Suprapubic skin (tissue), 4 donors: ENCODE results near the gene MSN. TPM values are rescaled to one million over a fixed set of nuclear protein-coding genes. Genes with fewer than 3 reads are reported as not detected.

Experiments
- DNase-seq, 2 donors: peaks; one replicate each; pipeline ENCODE4 v3.0.0-alpha.2; 2019; ENCODE audit warnings: low spot score in 2 of 2
- H3K27ac ChIP-seq: fragments of 200-600 bp; sonication (generic); one replicate; pipeline ENCODE4 v1.5.1; 2019
- H3K27me3 ChIP-seq: fragments of 200-600 bp; sonication (generic); one replicate; pipeline ENCODE4 v1.5.1; 2019
- H3K36me3 ChIP-seq: fragments of 200-600 bp; sonication (generic); one replicate; pipeline ENCODE4 v1.5.1; 2019
- H3K4me1 ChIP-seq: fragments of 200-600 bp; sonication (generic); one replicate; pipeline ENCODE4 v1.5.1; 2019
- H3K4me3 ChIP-seq: fragments of 200-600 bp; sonication (generic); one replicate; pipeline ENCODE4 v1.5.1; 2019; ENCODE audit warnings: mild to moderate bottlenecking
- H3K9me3 ChIP-seq: fragments of 200-600 bp; sonication (generic); one replicate; pipeline ENCODE4 v1.5.1; 2019
- CTCF ChIP-seq, 2 donors: fragments of 200-600 bp in 1 of 2; fragments of 450-650 bp in 1 of 2; sonication (generic) in 1 of 2; IDR thresholded peaks; one replicate each; pipeline ENCODE4 v1.5.1; 2016 to 2019; ENCODE audit warnings: antibody characterized with exemption in 2 of 2, mild to moderate bottlenecking in 1 of 2, moderate library complexity in 1 of 2
- EP300 ChIP-seq: sonication (generic); formaldehyde crosslinking; IDR thresholded peaks from one replicate; pipeline ENCODE4 v1.6.1; 2017; ENCODE audit warnings: antibody characterized with exemption
- POLR2A ChIP-seq, 2 donors: fragments of 450-650 bp; IDR thresholded peaks; one replicate each; pipeline ENCODE4 v1.6.1; 2017; ENCODE audit warnings: antibody characterized with exemption in 2 of 2, mild to moderate bottlenecking in 2 of 2, moderate library complexity in 2 of 2
- POLR2AphosphoS5 ChIP-seq, 3 donors: sonication (generic); formaldehyde crosslinking; IDR thresholded peaks; one replicate each; pipeline ENCODE4 v1.6.1; 2017; ENCODE audit warnings: antibody characterized with exemption in 3 of 3
- WGBS: methylation state at CpG from one replicate; pipeline ENCODE4 v1.1.5; 2018; 5-methylcytosine and 5-hydroxymethylcytosine counted together
- total RNA-seq, 4 donors: library from RNA; depleted of rRNA; stranded (reverse); fragments of >200 nt; gene quantifications; one replicate each; pipeline ENCODE4 v1.1.0, GENCODE V29; 2016

Gene MSN
- total RNA-seq, 4 donors from 2014 or later, result 127 to 184 (median 169) TPM

GRCh38 chrX:65686236-65686635, 18.8 kb downstream of the MSN start:
- no peaks in the 10 kb centered on the region for H3K27me3 ChIP-seq
- H3K4me1 ChIP-seq, result peaks cover 44% of the 10 kb centered on the region
- H3K4me3 ChIP-seq, result no peak overlapping the region
- TF ChIP-seq POLR2AphosphoS5 (IDR thresholded peaks at IDR 0.05), result no peak
- no peaks in the 10 kb centered on the region for H3K9me3 ChIP-seq
- no peak for DNase-seq
- no peak overlapping the region for H3K27ac ChIP-seq
- H3K36me3 ChIP-seq, result no peaks in the 10 kb centered on the region

DNA sequence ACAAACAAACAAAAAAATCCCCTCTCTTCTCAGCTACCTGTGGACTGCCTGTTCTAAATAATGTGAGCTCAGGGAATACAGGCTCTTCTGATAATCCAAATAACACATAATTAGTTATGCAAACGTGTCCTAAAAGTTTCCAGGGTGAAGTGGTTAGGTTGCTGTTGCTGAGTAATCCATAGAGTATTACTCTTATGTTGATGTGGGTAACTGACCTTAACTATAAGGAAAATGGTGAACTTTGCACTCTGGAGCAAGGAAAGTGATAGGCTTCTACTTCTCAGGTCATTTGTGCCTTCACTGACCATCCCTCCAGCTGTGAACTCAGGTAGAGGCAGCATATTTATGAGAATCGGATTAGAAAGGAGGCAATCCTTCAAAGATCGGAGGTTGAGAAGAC, 19.9 kb downstream of the MSN start:
- 62% methylated on average over 3 of the region's 3 CpGs for WGBS
- Histone ChIP-seq H3K36me3 (no peaks in the 10 kb centered on the region), H3K4me3 (no peak overlapping the region), H3K9me3 (no peaks in the 10 kb centered on the region), H3K4me1 (peaks cover 49% of the 10 kb centered on the region), H3K27me3 (no peaks in the 10 kb centered on the region), H3K27ac (no peak overlapping the region)
- TF ChIP-seq POLR2AphosphoS5 (IDR thresholded peaks at IDR 0.05), result no peak
- no peak for TF ChIP-seq EP300
- TF ChIP-seq CTCF (IDR thresholded peaks at IDR 0.05), result no peak
- TF ChIP-seq POLR2A (IDR thresholded peaks at IDR 0.05), result no peak
- DNase-seq, result no peak

GRCh38 chrX:65688403-65688871, 21.0 kb downstream of the MSN start:
- no peak overlapping the region for H3K27ac ChIP-seq
- no peaks in the 10 kb centered on the region for H3K9me3 ChIP-seq
- H3K4me1 ChIP-seq, result peaks cover 51% of the 10 kb centered on the region
- WGBS, result 59% methylated on average over 3 of the region's 3 CpGs
- no peak overlapping the region for H3K4me3 ChIP-seq
- H3K27me3 ChIP-seq, result no peaks in the 10 kb centered on the region
- TF ChIP-seq EP300 (no peak), POLR2A (IDR thresholded peaks at IDR 0.05) (no peak), POLR2AphosphoS5 (IDR thresholded peaks at IDR 0.05) (no peak), CTCF (IDR thresholded peaks at IDR 0.05) (no peak)
- H3K36me3 ChIP-seq, result no peaks in the 10 kb centered on the region
- DNase-seq, result no peak

DNA sequence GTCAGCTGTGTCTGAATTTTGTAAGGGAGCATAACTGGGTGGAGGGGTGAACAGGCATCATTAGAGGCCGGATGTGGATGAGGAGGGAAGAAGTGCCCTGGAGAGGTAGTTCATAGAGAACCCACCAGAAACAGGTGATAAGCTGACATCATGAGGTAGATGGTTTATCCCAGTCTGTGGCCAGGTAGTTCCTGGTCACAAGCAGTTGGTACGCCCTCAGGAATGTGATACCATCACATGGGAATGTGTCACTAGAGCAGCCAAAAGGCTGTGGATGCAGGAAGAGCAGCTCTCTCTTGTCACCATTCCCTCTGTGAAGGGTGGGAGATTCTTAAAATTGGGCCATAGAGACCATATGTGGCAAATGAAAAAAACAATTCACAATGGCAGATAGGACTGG, 21.9 kb downstream of the MSN start:
- Histone ChIP-seq H3K4me1 (peaks cover 53% of the 10 kb centered on the region), H3K27ac (no peak overlapping the region), H3K27me3 (no peaks in the 10 kb centered on the region), H3K4me3 (no peak overlapping the region), H3K9me3 (no peaks in the 10 kb centered on the region), H3K36me3 (no peaks in the 10 kb centered on the region)
- no peak for DNase-seq
- no peak for TF ChIP-seq CTCF (IDR thresholded peaks at IDR 0.05)
- TF ChIP-seq POLR2A (IDR thresholded peaks at IDR 0.05), result no peak
- TF ChIP-seq POLR2AphosphoS5 (IDR thresholded peaks at IDR 0.05), result no peak
- no peak for TF ChIP-seq EP300
- WGBS, result 83% methylated on average over 2 of the region's 2 CpGs

GRCh38 chrX:65690057-65690855, 22.8 kb downstream of the MSN start:
- no peak overlapping the region for H3K4me3 ChIP-seq
- peaks cover 58% of the 10 kb centered on the region for H3K4me1 ChIP-seq
- WGBS, result 68% methylated on average over 5 of the region's 5 CpGs
- peak overlapping the region; percentile 60 for H3K27ac ChIP-seq
- no peaks in the 10 kb centered on the region for H3K36me3 ChIP-seq
- no peaks in the 10 kb centered on the region for H3K27me3 ChIP-seq
- no peak for DNase-seq
- TF ChIP-seq EP300 (no peak), CTCF (IDR thresholded peaks at IDR 0.05) (no peak)
- H3K9me3 ChIP-seq, result no peaks in the 10 kb centered on the region
